Measurements from ENCODE around the gene CIPC.
A peak's percentile ranks its signal among the peaks of the same experiment; 100 is the strongest.

- no peak for TF ChIP-seq RAD21 (IDR thresholded peaks at IDR 0.05; ENCODE audit: low read length)
- TF ChIP-seq CTCF (conservative IDR thresholded peaks at IDR 0.05; ENCODE audit: low read depth, low read length): no peak
- no peak for TF ChIP-seq SMC3 (IDR thresholded peaks at IDR 0.05; ENCODE audit: low read depth, low read length)
- TF ChIP-seq FOS (IDR thresholded peaks at IDR 0.05; ENCODE audit: low read depth, low read length): no peak
- no peak for TF ChIP-seq USF2 (IDR thresholded peaks at IDR 0.05; ENCODE audit: low read depth, low read length)
- TF ChIP-seq BHLHE40 (IDR thresholded peaks at IDR 0.05; ENCODE audit: low read depth, low read length): no peak
- TF ChIP-seq POLR2A (IDR thresholded peaks at IDR 0.05; ENCODE audit: low read depth, low read length): no peak
- TF ChIP-seq MAZ (IDR thresholded peaks at IDR 0.05; ENCODE audit: borderline replicate concordance, low read depth, low read length): no peak
- TF ChIP-seq MXI1 (IDR thresholded peaks at IDR 0.05; ENCODE audit: borderline replicate concordance, low read depth, low read length): peak; percentile 15; the same call in 1 of the 2 replicates
- TF ChIP-seq NFE2L2 (IDR thresholded peaks at IDR 0.05; ENCODE audit: low read depth, low read length): no peak
- no peak for TF ChIP-seq RFX5 (IDR thresholded peaks at IDR 0.05; ENCODE audit: low read depth, low read length)
- no peak for TF ChIP-seq MAFK (IDR thresholded peaks at IDR 0.05; ENCODE audit: low read depth, low read length)
- no peak for TF ChIP-seq RCOR1 (IDR thresholded peaks at IDR 0.05; ENCODE audit: insufficient replicate concordance, low read length)
- TF ChIP-seq CEBPB (IDR thresholded peaks at IDR 0.05; ENCODE audit: low read depth, low read length): no peak
Measured at GRCh38 chr14:77052281-77053044, 45.6 kb upstream of the CIPC start.

All from IMR-90 (cell line).